Dedifferentiated amniotic fluid mesenchymal stem cell (primary cell): ENCODE data around the gene FUBP3.

Experiments used
- DNase-seq: peaks from one replicate; pipeline ENCODE4 v3.0.0-alpha.2; 2016; ENCODE audit errors: extremely low spot score

Gene FUBP3

GRCh38 chr9:130662099-130662969, 83.0 kb downstream of the FUBP3 start:
- no peak for DNase-seq

GRCh38 chr9:130662970-130663257, 83.5 kb downstream of the FUBP3 start:
- no peak for DNase-seq

- no peak for DNase-seq
Observed at GRCh38 chr9:130663258-130663976, 84.0 kb downstream of the FUBP3 start.

- DNase-seq = no peak
Observed at GRCh38 chr9:130663977-130664250, 84.5 kb downstream of the FUBP3 start.

GRCh38 chr9:130664251-130665028, 85.1 kb downstream of the FUBP3 start, which contains the start of gene PRDM12:
Gene PRDM12, plus strand, starts transcription at chr9:130664594. Its CDS starts 60 bp downstream, at chr9:130664654.
- DNase-seq = no peak

- DNase-seq = no peak
Observed at GRCh38 chr9:130665029-130665430, 85.7 kb downstream of the FUBP3 start.

GRCh38 chr9:130665431-130666392, 86.3 kb downstream of the FUBP3 start:
- DNase-seq = no peak

GRCh38 chr9:130666393-130667119, 87.2 kb downstream of the FUBP3 start:
- no peak for DNase-seq

GRCh38 chr9:130667120-130667435, 87.7 kb downstream of the FUBP3 start:
- DNase-seq = no peak

- no peak for DNase-seq
Observed at GRCh38 chr9:130668196-130668595, 88.8 kb downstream of the FUBP3 start.

- DNase-seq = no peak
Observed at GRCh38 chr9:130668659-130669058, 89.3 kb downstream of the FUBP3 start.

GRCh38 chr9:130669965-130670364, 90.6 kb downstream of the FUBP3 start:
- DNase-seq = no peak

GRCh38 chr9:130670644-130671043, 91.3 kb downstream of the FUBP3 start:
- DNase-seq = no peak

GRCh38 chr9:130672466-130672865, 93.1 kb downstream of the FUBP3 start:
- no peak for DNase-seq

- DNase-seq = no peak
Observed at GRCh38 chr9:130672933-130673615, 93.7 kb downstream of the FUBP3 start.

- no peak for DNase-seq
Observed at GRCh38 chr9:130675396-130675795, 96.0 kb downstream of the FUBP3 start.

- no peak for DNase-seq
Observed at GRCh38 chr9:130677252-130677651, 97.9 kb downstream of the FUBP3 start.

GRCh38 chr9:130680836-130681768, 101.7 kb downstream of the FUBP3 start:
- DNase-seq = peak; percentile 59

- DNase-seq = no peak
Observed at GRCh38 chr9:130681769-130682420, 102.5 kb downstream of the FUBP3 start.
